GM18861 (cell line): ENCODE results near the gene KRT86.
"Not testable (repeated sequence)": the region's sequence is repeated elsewhere in the genome, so short reads cannot be mapped to it uniquely, and the experiment has no call there.

Experiments used
- ATAC-seq: cut with Tn5 transposase; IDR thresholded peaks from one replicate; pipeline ENCODE4 v1.9.1; 2021; ENCODE audit not compliant: unreplicated experiment

Gene KRT86

GRCh38 chr12:52238916-52239646 lies 35.4 kb upstream of the KRT86 start:
- no peak for ATAC-seq

DNA sequence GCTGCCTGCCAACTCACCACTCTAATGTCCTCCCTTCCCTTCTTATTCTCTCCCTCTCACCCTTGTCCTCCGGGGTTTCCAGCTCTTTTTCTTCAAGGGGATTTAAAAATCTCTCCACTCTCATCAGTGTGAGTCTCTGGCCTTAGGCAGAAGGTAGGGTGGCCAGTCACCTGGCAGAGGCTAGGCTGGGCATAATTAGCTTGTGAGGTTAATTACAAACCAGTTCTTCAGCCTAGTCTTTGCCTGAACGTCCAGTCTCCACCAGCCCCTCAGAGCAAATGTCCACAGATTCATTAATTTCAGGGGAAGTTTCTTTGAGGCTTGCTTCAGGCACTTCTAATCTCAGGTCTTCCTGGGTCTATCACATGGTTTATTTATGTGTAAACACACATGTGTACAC lies 34.7 kb upstream of the KRT86 start:
- no peak for ATAC-seq

- ATAC-seq: not testable (repeated sequence)
Measured at GRCh38 chr12:52240247-52240646, 34.2 kb upstream of the KRT86 start.

DNA sequence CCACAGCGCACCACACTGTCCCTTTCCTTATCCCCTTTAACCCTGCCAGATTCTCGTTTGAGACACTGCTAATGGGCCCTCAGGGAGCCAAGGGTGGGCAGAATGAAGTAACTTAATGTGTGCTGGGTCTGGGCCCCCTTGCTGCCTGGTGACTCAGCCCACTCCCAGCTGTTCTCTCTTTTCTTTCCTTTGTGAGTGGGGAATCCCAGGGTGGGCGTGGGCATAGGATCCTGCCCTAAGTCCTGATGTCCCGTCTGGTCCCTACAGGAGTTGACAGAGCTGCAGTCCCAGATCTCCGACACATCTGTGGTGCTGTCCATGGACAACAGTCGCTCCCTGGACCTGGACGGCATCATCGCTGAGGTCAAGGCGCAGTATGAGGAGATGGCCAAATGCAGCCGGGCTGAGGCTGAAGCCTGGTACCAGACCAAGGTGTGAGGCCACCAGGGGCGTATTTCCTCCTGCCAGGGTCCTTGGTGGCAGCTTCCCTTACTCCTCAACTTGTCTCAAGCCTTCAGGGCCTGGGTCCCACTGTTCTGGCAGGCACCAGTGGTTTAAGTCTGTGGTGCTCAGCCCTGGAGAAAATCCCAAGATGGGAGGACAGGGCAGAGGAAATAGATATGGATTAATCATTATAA lies 33.1 kb upstream of the KRT86 start:
- ATAC-seq: no peak

DNA sequence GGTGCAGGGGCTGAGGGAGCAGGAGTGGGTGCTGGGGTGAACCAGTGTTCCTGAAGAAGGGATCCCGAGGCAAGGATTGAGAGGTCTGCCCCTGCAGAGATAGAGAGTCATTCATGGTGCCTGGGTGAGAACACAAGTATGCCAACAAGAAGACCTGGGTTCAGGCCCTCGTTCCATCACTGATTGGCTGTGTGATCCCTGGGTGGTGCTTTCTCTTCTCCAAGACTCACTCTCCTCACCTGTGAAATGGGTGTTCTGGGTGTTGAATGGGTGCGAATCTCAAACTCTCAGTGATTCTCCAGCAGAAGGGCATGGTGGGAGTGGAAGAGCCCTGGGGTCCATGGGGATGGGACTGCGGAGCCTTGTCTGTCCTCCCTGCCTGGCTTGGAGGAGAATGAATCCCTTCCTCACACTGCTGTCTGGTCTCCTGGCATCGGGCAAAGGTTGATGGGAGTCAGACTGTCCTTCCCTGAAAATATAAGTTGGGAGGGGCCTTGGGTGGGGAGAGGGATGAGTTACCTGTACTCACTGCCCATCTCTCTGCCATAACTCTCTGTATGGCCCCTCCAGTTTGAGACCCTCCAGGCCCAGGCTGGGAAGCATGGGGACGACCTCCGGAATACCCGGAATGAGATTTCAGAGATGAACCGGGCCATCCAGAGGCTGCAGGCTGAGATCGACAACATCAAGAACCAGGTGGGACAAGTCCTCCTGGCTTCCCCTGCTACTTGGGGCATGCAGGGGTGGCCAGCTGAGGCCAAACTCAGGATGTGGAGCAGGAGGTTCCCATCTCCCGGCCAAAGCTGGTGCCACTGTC lies 31.8 kb upstream of the KRT86 start:
- ATAC-seq: no peak

DNA sequence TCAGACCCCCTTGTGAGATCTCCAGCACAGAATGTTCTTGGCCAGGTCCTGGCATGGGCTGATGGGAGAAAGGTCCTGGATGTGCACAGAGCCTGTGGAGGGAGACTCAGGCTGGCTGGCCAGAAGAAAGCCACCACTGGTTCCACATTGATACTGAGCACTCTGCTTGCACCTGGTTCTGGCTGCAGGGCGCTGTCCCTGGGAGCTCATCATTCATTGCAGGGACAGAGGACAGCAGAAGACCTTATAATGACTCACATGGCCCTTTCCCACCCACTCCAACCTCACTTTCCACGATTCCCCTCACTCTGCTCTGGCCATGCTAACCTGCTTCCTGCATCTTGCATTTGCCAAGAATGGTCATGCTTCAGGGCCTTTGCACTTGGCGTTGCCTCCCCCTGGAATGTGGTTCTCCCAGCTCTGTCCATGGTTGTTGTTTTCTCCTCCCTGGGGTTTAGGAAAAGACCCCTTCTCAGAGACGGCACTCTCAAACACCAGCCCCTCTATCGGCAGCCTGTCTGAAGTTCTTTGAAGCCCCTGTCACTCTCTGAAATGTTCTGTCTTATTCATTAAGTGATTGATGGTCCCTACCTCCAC lies 31.1 kb upstream of the KRT86 start:
- no peak for ATAC-seq

GRCh38 chr12:52243856-52244614 lies 30.4 kb upstream of the KRT86 start:
- peak; percentile 81 for ATAC-seq

DNA sequence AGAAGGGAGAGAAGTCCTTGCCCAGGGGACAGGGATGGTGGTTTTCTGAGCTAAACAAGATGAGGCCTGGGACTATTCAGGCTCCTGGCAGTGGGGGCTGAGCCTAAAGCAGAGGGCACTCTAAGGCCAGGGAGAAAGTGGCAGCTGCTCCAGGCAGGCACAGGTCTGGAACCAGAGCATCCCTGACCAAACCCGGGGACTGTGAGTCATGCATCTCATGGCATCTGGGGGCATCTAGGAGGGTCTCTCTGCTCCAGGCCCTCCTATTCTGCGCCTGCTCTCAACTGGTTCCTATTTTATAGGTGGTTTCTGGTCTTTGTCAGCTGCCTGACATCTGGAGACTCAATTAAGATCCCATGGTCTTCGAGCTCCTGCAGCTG lies 29.8 kb upstream of the KRT86 start:
- ATAC-seq: no peak

DNA sequence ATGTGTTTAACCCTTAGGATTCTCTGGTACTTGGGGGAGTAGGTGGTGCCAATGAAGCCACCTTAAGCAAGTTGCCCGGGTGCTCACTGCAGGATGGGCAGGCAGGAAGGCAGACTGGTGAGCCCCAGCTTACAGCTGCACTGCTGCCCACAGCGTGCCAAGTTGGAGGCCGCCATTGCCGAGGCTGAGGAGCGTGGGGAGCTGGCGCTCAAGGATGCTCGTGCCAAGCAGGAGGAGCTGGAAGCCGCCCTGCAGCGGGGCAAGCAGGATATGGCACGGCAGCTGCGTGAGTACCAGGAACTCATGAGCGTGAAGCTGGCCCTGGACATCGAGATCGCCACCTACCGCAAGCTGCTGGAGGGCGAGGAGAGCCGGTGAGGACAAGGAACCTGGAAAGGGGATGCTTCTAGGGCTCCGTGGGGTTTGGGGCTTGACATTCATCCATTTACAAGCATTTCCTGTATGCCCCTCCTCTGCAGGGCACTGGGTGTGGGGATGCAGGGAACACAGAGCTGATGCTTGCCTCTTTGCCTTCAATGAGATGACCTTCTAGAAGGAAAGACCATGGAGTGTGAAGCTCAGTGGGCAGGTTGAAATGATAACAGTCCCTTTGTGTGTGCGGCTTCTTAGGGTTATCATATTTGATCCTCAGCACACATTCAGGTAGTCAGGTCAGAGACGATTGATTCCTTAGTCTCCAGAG lies 29.0 kb upstream of the KRT86 start:
- ATAC-seq: no peak

- ATAC-seq: no peak
Measured at GRCh38 chr12:52245962-52246569, 28.4 kb upstream of the KRT86 start.

GRCh38 chr12:52246720-52247621 lies 27.5 kb upstream of the KRT86 start:
- no peak for ATAC-seq

DNA sequence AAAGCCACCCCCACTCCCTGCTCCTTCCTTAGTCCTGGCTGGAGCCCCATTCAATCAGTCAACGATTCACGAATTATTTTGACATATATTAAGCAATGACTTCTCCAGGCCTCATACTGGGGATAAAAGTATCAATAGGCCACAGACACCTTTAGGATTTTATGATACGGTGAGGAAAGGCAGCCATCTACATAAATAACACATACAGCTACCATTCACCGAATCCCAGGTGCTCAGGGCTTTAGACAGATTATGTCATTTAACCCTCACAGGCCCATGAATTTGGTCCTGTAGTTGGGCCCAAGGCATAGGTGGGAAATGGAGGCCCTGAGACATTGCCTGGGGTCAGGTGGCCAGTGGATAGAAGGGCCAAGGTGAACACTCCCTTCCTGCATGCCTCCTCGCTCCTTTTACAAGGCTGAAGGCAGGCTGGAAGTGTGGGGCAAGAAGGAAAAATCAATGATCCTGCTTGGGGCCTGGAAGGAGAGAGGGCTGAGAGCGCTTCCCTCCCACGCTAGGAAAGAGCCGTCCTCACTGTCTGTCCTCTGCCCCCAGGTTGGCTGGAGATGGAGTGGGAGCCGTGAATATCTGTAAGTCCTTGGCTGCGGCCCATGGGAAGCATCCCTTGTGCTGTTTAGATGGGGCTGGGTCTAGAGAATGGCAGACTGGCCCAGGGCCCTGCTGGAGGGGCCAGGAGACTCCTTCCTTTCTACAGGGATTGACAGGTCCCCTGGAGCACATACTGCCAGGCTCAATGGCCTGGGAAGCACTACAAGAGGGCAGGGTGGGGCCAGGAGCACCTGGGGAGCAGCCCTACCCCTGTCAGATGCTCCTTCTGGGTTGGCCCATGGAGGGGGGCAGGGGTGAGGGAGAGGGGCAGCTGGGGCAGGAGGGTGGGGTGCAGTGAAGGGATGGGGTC lies 26.6 kb upstream of the KRT86 start:
- ATAC-seq: no peak

DNA sequence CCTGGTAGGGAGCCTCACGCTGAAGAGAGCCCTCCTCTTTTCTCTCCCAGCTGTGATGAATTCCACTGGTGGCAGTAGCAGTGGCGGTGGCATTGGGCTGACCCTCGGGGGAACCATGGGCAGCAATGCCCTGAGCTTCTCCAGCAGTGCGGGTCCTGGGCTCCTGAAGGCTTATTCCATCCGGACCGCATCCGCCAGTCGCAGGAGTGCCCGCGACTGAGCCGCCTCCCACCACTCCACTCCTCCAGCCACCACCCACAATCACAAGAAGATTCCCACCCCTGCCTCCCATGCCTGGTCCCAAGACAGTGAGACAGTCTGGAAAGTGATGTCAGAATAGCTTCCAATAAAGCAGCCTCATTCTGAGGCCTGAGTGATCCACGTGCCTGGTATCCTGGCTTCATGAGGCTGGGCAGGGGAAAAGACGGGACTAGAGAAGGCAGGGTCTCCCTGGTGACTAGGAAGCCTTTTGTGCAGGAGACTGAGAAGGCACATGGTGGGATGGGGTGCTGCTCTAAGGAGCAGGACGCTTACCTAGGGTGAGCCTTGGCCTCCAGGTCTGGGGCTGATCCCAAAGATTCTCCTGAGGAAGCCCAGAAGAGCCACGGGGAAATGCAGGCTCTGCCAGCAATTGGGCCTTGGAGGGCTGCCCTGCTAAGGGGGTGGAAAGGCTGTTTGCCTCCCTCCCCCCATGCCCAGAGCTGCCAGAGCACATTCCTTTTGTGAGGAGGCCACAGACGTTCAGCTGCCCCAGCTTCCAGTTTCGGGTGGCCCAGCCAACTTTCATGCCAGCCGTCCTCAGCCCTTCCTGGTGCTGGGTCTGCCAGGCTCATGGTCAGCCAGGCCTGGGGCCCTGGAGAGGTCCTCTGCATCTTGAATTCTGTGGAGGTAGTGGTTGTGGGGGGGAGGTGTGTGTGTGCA lies 25.6 kb upstream of the KRT86 start:
- ATAC-seq: no peak

GRCh38 chr12:52249511-52250047 lies 24.9 kb upstream of the KRT86 start:
- no peak for ATAC-seq

GRCh38 chr12:52250048-52250990 lies 24.1 kb upstream of the KRT86 start:
- ATAC-seq: no peak
